Glomerular endothelial cell (primary cell): ENCODE measurements around the gene COL6A2. TPM values are rescaled to one million over a fixed set of nuclear protein-coding genes. Genes with fewer than 3 reads are reported as not detected.

Experiments used
- DNase-seq: peaks from one replicate; pipeline ENCODE4 v3.0.0-alpha.2; 2011; ENCODE audit warnings: low read depth, low spot score; ENCODE audit errors: extremely low read depth
- total RNA-seq: library from RNA; depleted of rRNA; stranded (reverse); fragments of >200 nt; gene quantifications from 2 replicates; pipeline ENCODE4 v1.2.3, GENCODE V29; 2015

Gene COL6A2
- total RNA-seq, 1 donor from 2014 or later = 110 TPM

GRCh38 chr21:46151989-46152926 lies 54.3 kb downstream of the COL6A2 start:
- no peak for DNase-seq

GRCh38 chr21:46152927-46153246 lies 55.0 kb downstream of the COL6A2 start:
- DNase-seq = no peak

GRCh38 chr21:46153247-46154154 lies 55.6 kb downstream of the COL6A2 start:
- no peak for DNase-seq

GRCh38 chr21:46154155-46154954 lies 56.4 kb downstream of the COL6A2 start:
- no peak for DNase-seq

DNA sequence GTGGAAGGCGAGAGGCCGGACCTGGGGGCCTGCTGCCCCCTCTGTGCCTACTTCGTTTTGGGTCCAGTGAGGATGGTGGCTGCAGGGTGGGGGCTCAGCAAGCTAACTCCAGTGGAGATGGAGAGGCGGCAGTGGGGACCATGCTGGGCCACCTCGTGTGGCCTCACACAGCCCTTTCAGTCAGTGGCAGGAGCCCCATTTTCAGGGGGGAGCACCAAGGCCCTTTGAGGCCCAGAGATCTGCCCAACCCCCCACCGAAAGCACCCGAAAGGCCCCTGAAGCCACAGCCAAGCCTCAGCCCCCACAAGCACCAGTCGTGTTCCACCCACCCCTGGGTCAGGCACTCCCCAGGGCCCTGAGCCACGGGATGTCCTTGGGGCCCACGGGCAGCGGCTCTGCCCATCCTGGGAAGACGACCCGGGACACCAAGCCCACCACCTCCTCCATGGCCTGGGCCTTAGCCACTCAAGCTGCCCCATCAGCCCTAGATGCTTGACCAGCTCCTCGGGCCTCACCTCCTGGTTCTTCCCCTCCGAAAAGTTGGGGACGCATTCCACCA lies 57.1 kb downstream of the COL6A2 start:
- DNase-seq = no peak

GRCh38 chr21:46155514-46156377 lies 57.8 kb downstream of the COL6A2 start, which contains the start of gene FTCD:
TSS of gene FTCD (minus strand) at chr21:46155579. CDS start at chr21:46155523, 56 bp downstream.
- no peak for DNase-seq

- DNase-seq = no peak
These were observed 58.4 kb downstream of the COL6A2 start for GRCh38 chr21:46156378-46156645.

DNA sequence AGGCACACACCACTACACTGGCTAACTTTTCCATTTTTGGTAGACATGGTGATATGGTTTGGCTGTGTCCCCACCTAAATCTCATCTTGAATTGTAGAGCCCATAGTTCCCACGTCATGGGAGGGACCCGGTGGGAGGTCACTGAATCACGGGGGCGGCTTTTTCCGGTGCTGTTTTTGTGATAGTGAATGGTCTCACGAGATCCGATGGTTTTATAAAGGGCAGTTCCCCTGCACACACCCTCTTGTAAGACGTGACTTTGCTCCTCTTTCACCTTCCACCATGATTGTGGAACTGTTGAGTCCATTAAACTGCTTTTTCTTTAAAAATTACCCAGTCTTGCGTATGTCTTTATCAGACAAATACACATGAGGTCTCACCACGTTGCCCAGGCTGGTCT lies 58.8 kb downstream of the COL6A2 start:
- no peak for DNase-seq

GRCh38 chr21:46157396-46157986 lies 59.6 kb downstream of the COL6A2 start:
- DNase-seq = no peak

- DNase-seq = no peak
These were observed 60.1 kb downstream of the COL6A2 start for GRCh38 chr21:46157987-46158451.

DNA sequence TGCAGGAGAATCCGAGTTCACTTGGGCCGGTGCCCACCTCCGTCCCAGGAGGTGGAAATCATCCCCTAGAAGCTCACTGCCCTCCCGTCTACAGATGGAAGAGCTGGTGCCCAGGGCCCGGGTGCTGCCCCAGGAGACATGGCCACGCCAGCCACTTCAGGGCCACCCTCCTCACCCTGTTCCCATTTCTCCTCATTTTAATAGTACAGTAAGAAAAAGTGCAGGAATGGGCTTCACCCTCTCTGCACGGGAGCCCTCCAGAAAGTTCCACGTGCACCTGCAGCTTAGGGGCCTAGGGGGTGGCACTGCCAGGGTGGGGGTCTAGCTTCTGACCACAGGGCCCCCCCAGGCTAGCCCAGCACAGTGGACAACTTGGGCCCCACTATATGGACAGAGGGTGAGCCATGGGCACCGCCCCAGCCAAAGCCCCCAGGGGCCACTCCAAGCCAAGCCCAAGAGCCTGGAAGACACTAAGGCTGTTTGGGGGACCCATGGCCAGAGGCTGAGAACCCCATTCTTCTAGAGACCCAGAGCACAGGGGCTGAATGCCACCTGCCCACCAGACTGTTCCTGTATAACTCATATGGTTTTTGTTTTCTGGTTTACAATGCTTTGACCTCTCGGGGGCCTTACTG lies 60.9 kb downstream of the COL6A2 start:
- no peak for DNase-seq

DNA sequence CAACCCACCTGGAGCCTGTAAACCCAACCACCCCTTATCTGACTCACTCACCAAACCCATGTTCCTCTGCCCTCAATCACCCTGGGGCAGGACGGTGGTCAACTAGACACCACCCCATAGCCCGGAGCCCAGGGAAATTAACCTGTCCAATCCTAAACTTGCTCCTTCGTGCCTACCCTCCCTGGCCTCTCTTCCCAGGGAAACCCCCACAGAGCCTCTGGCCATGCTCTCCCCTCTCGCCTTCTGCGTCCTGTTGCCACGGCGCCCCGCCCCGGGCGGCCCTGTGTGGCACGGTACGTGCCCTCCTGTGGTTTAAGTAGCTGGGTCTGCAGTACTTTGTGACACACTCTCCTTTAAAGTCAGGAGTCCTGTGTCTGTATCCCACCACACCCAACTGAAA lies 61.5 kb downstream of the COL6A2 start:
- no peak for DNase-seq

GRCh38 chr21:46159841-46160656 lies 62.1 kb downstream of the COL6A2 start:
- no peak for DNase-seq

GRCh38 chr21:46160657-46160906 lies 62.7 kb downstream of the COL6A2 start:
- no peak for DNase-seq

GRCh38 chr21:46160907-46161632 lies 63.2 kb downstream of the COL6A2 start:
- no peak for DNase-seq

DNA sequence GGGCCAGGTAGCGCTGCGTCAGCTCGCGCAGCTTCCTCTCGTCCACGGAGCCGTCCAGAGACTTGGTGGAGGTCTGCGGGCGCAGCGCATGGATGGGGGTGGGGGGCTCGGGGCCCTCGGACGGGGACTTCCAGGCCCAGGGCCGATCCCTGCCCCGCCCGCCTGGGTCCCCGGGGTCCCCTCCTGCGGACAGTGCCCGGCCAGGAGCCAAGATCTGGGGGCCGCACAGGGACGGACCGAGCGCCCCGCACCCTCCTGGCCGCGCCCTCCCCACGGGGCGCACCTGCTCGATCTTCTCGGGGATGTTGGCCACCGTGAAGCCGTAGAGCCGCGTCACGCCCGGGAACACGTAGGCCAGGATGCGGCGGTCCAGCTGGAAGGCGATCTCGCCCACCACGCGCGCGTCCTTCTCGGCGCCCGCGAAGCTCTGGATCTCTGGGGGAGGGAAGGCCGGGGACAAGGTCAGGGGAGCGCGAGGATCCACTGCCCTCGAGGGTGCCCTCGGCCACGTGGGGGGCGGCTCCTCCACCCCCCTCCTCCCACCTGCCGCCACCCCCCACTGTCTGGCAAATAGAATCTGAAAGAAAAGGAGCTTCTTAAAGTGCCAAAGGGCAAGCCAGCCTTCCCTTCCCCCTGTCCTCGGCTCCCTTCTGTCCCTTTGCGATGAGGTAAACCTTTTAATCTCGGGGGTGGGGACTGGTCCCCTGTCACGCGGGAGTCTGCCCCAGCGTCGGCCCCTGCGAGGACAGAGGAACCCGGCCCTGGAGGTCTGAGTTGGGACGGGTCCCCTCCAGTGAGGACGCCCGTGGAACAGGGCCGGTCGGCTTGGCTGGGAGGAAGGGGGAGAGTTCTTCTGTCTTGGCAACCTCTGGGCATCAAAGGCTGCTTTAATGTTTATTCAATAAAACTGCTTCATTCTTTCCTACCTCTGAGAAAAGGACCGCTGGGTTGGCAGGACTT lies 64.0 kb downstream of the COL6A2 start:
- DNase-seq = no peak
